Amygdala (tissue), 56 donors: Measurements from ENCODE around the gene SDK2.

Experiments used
- DNase-seq, 56 donors: peaks; one replicate each; lab custom pipeline; 2025; lab: John Stamatoyannopoulos, UW

Gene SDK2

DNA sequence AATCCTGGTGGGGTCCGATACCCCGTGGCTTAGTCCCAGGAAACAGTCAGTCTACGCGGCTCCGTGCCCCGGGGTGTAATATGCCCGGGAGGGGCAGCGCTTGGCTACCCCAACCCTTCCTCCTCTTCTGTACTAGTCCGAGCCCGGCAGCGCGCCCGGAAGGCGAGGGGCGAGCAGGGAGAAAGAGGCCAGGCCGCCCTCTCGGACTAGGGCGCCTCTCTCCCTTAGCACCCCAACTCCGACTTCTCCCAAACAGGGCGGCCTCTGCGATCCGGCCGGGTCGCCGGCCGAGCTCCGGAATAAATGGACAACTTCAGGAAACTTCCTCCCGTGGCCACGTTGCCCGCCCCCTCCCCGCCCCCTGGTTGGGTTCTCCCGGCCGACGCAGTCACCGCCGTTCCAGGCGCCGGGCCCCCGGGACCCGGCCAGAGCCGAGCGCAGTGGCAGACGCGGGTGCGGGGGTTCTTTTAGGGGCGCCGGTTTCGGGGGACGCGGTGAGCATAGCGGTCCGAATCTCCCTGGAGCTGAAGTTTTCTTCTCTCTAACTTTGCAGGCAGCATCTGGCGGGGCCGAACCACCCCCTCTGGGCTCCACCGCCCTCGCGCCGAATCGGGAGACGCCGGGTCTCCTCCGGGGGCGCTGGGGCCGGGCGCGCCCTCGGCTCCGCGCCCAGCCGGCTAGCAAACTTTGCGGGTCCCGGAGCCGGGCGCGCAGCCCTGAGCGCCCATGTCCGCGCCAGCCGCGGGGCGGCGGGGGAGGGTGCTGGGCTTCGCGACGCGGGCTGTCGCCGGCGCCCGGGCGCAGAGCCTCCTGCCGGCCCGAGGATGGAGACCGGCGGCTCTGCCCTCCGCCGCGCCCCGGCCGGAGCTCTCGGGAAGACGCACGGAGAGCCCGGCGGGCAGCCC, at the start of gene SDK2:
Gene SDK2 (minus strand): TSS at position 301 of the 905 bp plus-strand sequence. CDS start 357 bp downstream, outside the sequence.
- peak in 2 of 56 donors; percentile 5 to 50 for DNase-seq

DNA sequence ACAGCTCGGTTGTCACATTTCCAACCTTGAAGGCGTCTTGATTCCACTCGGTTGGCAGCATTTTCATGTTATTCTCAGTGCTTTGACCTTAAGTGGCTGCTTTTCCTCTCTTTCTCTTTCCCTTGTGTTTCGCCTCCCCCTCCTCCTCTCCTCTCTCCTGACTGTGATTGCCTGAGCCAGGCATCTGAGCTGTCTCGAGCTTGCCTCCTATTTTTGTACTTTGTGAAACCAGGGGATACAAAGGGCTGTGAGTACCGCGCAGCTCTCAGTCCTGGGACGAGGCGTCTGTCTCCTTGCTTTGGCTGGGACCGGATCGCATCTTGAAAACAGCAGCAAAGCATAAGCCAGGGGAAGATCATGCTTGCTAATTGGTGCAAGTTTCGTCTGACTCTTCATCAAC, 48.8 kb upstream of the SDK2 start:
- peak in 1 of 56 donors; percentile 3 for DNase-seq

GRCh38 chr17:73691321-73691766, 47.1 kb upstream of the SDK2 start:
- no peak for DNase-seq

DNA sequence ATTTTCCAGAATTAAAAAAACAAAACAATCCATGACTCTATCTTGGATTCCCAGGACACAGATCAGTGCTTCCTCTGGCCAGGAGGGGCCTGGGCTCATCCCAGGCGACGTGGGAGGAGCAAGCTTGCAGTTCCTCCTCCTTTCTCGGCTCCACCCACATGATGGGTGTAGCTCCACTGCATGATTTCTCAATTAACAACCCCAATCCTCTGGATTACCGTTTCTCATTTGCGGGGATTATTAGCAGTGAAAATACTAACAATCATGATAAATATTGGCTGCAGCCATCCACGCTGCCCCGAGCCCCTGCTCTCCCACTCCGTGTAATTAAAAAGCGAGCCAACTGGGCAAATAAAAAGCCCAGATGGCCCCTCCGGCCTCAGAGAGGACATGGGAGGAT, 46.4 kb upstream of the SDK2 start:
- no peak for DNase-seq

- no peak for DNase-seq
These were observed 45.5 kb upstream of the SDK2 start for GRCh38 chr17:73689596-73690275.

DNA sequence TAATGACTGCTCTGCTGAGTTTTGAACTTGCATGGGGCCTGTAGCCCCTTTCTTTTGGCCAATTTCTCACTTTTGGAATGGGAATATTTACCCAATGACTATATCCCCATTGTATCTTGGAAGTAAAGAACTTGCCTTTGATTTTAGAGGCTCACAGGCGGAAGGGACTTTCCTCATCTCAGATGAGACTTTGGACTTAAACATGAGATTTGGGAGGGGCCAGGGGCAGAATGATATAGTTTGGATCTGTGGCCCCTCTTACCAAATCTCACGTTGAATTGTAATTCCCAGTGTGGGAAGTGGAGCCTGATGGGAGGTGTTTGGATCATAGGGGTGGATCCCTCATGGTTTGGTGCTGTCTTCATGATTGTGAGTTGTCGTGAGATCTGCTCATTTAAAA, 42.7 kb upstream of the SDK2 start:
- no peak for DNase-seq

DNA sequence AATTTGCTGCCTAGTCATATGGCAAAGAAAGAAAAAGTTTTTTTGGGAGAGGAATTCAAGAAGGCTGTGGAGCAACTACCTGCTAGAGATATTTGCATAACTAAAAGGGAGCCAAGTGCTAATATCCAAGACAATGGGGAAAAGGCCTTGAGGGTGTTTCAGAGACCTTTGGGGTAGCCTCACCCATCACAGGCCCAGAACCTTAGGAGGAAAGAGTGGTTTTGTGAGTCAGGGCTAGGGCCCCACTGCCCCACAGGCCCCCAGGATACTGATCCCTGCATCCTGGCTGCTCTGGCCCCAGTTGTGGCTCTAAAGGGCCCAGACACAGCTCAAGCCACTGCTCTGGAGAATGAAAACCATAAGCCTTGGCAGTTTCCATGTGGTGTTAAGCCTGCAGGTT, 41.9 kb upstream of the SDK2 start:
- DNase-seq, result no peak

- peak in 1 of 56 donors; percentile 29 for DNase-seq
These were observed 39.9 kb upstream of the SDK2 start for GRCh38 chr17:73684183-73684582.

DNA sequence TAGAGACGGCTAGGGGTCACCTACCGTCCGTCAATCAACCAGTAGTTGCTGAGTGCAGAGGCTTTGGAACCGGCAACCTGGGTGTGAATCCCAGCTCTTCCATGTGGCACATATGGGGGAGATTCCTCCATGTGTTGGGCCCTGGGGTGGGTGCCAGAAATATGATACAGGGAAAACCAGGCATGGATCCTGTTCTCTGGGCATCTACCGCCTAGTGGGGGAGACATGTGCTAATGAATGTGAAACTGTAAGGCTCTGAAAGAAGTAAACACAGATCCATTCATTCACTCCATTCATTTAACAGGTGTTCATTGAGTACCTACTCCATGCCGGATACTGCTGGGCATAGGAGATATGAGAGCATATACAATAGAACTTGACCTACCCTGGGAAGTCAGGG, 39.5 kb upstream of the SDK2 start:
- no peak for DNase-seq

DNA sequence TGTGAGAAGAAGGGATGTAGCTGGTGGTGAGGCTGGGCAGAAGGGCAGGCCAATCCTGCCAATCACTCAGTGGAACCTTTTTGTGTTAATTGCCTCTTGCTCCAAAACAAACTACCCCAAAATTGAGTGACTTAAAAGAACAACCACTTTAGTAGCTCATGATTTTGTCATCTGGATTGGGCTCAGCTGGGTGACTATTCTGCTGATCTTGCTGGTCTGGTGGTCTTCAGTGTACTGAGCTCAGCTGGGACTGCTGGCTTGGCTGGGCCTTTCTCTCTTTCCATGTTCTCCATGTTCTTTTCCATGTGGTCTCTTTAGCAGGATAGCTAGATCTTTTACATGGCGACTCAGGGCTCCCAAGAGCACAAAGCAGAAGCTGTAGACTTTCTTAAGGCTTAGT, 37.7 kb upstream of the SDK2 start:
- no peak for DNase-seq

- DNase-seq, result no peak
These were observed 35.2 kb upstream of the SDK2 start for GRCh38 chr17:73679476-73679875.

DNA sequence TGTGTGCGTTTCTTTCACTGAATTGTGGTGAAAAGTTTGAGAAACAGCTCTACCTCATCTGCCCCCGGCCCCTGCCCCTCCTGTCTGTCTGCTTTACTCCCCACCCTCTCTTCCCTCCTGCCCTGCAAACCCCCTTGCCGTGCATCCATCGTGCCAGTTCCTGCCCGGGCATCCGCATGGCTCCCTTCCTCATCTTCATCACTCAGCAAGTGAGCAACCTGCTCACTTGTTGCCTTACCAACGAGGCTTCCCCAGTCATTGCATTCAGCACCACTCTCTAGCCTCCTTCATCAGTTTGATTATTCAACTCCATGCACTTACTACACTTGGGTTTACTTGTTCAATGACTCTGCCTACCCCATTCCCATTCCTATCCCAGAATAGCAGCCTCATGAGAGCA, 34.8 kb upstream of the SDK2 start:
- DNase-seq, result no peak

- no peak for DNase-seq
These were observed 25.5 kb upstream of the SDK2 start for GRCh38 chr17:73669771-73670170.

- no peak for DNase-seq
These were observed 23.1 kb upstream of the SDK2 start for GRCh38 chr17:73667181-73667959.

GRCh38 chr17:73663614-73664013, 19.4 kb upstream of the SDK2 start:
- DNase-seq, result no peak

GRCh38 chr17:73660366-73660765, 16.1 kb upstream of the SDK2 start:
- DNase-seq, result no peak

DNA sequence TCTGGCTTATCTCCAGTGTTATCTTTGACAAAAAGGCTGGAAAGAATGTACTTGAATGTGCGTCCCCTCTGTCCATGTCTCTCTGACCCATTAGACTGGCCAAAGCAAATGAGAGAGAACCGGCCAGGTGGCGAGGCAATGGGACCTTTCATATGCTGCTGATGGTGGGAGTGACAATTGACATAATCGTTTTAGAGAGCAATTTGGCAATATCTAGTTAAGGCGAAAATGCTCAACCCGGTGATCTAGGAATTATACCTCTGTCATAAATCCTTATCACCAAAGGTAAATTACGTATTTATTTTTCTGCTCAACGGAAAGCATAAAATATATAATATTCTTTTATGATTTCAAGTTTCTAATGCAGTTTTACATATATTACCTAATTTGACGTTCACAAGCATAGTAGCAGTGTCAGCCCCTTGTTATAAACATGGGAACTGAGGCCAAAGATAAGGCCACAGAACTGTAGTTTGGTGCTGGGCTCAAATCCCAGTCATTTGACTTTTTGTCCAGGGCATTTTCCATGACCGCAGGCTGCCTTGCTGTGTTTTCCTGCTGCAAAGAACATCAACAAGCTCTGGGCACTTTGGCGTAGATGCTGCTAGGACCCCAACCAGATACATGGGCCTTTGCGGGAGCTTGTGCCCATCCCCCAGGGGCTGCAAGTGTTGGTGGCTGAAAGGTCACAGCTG, 14.7 kb upstream of the SDK2 start:
- no peak for DNase-seq

GRCh38 chr17:73657473-73658116, 13.3 kb upstream of the SDK2 start:
- DNase-seq, result peak in 8 of 56 donors; percentile 11 to 51 (median 27)

DNA sequence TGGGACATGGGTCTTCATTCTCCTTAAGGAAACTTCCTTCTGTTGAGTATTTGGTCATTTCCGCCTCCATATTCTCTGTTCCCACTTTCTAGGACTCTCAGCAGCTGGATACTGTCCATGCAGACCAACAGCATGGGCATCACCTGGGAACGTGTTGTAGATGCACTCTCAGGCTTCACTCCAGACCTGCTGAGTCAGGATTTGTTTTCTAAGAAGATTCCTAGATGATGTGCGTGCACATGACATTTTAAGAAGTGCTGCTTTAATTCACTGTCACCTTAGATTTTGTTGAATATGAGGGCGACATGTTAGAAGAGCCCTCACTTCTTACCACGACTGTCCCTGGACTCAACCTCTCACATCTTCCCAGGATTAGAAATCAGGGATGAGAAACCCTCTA, 10.0 kb upstream of the SDK2 start:
- DNase-seq, result no peak

- no peak for DNase-seq
These were observed 9.6 kb upstream of the SDK2 start for GRCh38 chr17:73653810-73654209.
